ENCODE results near the gene KCTD10.
"Not testable (repeated sequence)": the region's sequence is repeated elsewhere in the genome, so short reads cannot be mapped to it uniquely, and the experiment has no call there.

KCTD10 gene

GRCh38 chr12:109445191-109445609 is 31.9 kb downstream of the KCTD10 start:
- no peak for DNase-seq

GRCh38 chr12:109444259-109444658 is 32.8 kb downstream of the KCTD10 start:
- no peak for DNase-seq

GRCh38 chr12:109443794-109444193 is 33.3 kb downstream of the KCTD10 start:
- no peak for DNase-seq

GRCh38 chr12:109440851-109441490 is 36.1 kb downstream of the KCTD10 start:
- no peak for DNase-seq

GRCh38 chr12:109439951-109440350 is 37.1 kb downstream of the KCTD10 start:
- not testable (repeated sequence) for DNase-seq

- no peak for DNase-seq
Measured at GRCh38 chr12:109439181-109439580, 37.9 kb downstream of the KCTD10 start.

GRCh38 chr12:109436188-109436560 is 40.9 kb downstream of the KCTD10 start:
- DNase-seq: no peak

- no peak for DNase-seq
Measured at GRCh38 chr12:109435428-109436187, 41.5 kb downstream of the KCTD10 start.

- DNase-seq: no peak
Measured at GRCh38 chr12:109434582-109434981, 42.5 kb downstream of the KCTD10 start.

GRCh38 chr12:109433618-109434017 is 43.5 kb downstream of the KCTD10 start:
- DNase-seq: no peak

GRCh38 chr12:109432842-109433304 is 44.2 kb downstream of the KCTD10 start:
- DNase-seq: peak; percentile 65

GRCh38 chr12:109432431-109432830 is 44.7 kb downstream of the KCTD10 start:
- no peak for DNase-seq

- no peak for DNase-seq
Measured at GRCh38 chr12:109430244-109430643, 46.9 kb downstream of the KCTD10 start.

- not testable (repeated sequence) for DNase-seq
Measured at GRCh38 chr12:109428804-109429203, 48.3 kb downstream of the KCTD10 start.

GRCh38 chr12:109428037-109428629 is 49.0 kb downstream of the KCTD10 start:
- peak; percentile 59 for DNase-seq

GRCh38 chr12:109423392-109423791 is 53.7 kb downstream of the KCTD10 start:
- no peak for DNase-seq

- DNase-seq: no peak
Measured at GRCh38 chr12:109422251-109422650, 54.8 kb downstream of the KCTD10 start.

GRCh38 chr12:109421355-109422087 is 55.6 kb downstream of the KCTD10 start:
- no peak for DNase-seq

- no peak for DNase-seq
Measured at GRCh38 chr12:109418848-109419480, 58.1 kb downstream of the KCTD10 start.

- DNase-seq: not testable (repeated sequence)
Measured at GRCh38 chr12:109406147-109406546, 71.0 kb downstream of the KCTD10 start.

GRCh38 chr12:109404841-109405240 is 72.3 kb downstream of the KCTD10 start:
- not testable (repeated sequence) for DNase-seq
